Caco-2 (cell line): ENCODE results near the gene NSMF. TPM values are rescaled to one million over a fixed set of nuclear protein-coding genes. Genes with fewer than 3 reads are reported as not detected.

Source experiments
- BruUV-seq: library from RNA; stranded (reverse); fragments of 400-500 nt; replicated peaks from 2 replicates; lab custom pipeline; 2021; lab: Mats Ljungman, UMichigan
- CTCF ChIA-PET: fragments of 300-600 bp; sonication (Branson Sonifier 250); formaldehyde crosslinking; loops from one replicate; lab custom pipeline; 2022; ENCODE audit warnings: antibody characterized with exemption; lab: Charles Lee
- POLR2A ChIA-PET: fragments of 300-600 bp; sonication (Branson Sonifier 250); formaldehyde crosslinking; loops from one replicate; lab custom pipeline; 2022; ENCODE audit warnings: antibody characterized with exemption; lab: Charles Lee
- DNase-seq, 2 experiments: peaks; one replicate each; pipeline versions ENCODE4 v3.0.0 to v3.0.0-alpha.2; 2020 to 2022
- H3K27me3 ChIP-seq: replicated peaks from 2 replicates; pipeline ENCODE4 v1.6.0; 2011; ENCODE audit warnings: low read length; ENCODE audit not compliant: control insufficient read depth, insufficient read depth
- H3K36me3 ChIP-seq: 2 replicates; pipeline ENCODE4 v1.5.1; 2011; ENCODE audit warnings: low read length; ENCODE audit not compliant: control insufficient read depth, insufficient read depth
- H3K4me1 ChIP-seq: fragments of 250-450 bp; sonication (Bioruptor Pico); 2 replicates; pipeline ENCODE4 v1.5.1; 2020; ENCODE audit warnings: mild to moderate bottlenecking
- H3K4me3 ChIP-seq: 2 replicates; pipeline ENCODE4 v1.5.1; 2011; ENCODE audit warnings: low read depth, mild to moderate bottlenecking, control low read depth, low read length
- H3K9me3 ChIP-seq: fragments of 250-450 bp; sonication (Bioruptor Pico); 2 replicates; pipeline ENCODE4 v1.5.1; 2020; ENCODE audit warnings: mild to moderate bottlenecking, moderate library complexity
- H3K27ac Mint-ChIP-seq: one replicate; pipeline ENCODE4 v1.8.0; 2022; ENCODE audit warnings: mixed read lengths; ENCODE audit not compliant: unreplicated experiment
- H3K27me3 Mint-ChIP-seq: one replicate; pipeline ENCODE4 v1.8.0; 2022; ENCODE audit warnings: mixed read lengths; ENCODE audit not compliant: insufficient read depth, unreplicated experiment
- H3K36me3 Mint-ChIP-seq: one replicate; pipeline ENCODE4 v1.8.0; 2022; ENCODE audit warnings: mild to moderate bottlenecking, mixed read lengths; ENCODE audit not compliant: insufficient read depth, unreplicated experiment
- H3K4me1 Mint-ChIP-seq: one replicate; pipeline ENCODE4 v1.8.0; 2022; ENCODE audit warnings: low read depth, mixed read lengths; ENCODE audit not compliant: unreplicated experiment
- H3K4me3 Mint-ChIP-seq: one replicate; pipeline ENCODE4 v1.8.0; 2022; ENCODE audit warnings: mild to moderate bottlenecking, moderate library complexity, mixed read lengths; ENCODE audit not compliant: unreplicated experiment
- H3K9me3 Mint-ChIP-seq: one replicate; pipeline ENCODE4 v1.8.0; 2022; ENCODE audit warnings: mixed read lengths; ENCODE audit not compliant: unreplicated experiment
- intact Hi-C: fragments of 100-400 bp; cut with micrococcal nuclease; formaldehyde crosslinking; loops from one replicate; pipeline ENCODE4 v1.10.0; 2022; ENCODE audit not compliant: unreplicated experiment
- total RNA-seq: library from RNA; stranded (reverse); gene quantifications from 2 replicates; pipeline ENCODE4 v1.2.3, GENCODE V29; 2022
- TF ChIP-seq, protein P1 (sequence below), 2 experiments: fragments of 200-600 bp in 1 of 2; IDR thresholded peaks; 1 replicate in 1 of 2; 2 replicates in 1 of 2; pipeline versions ENCODE4 v1.5.1 to v1.8.0; 2011 to 2022; ENCODE audit warnings: antibody characterized with exemption in 1 of 2, control low read depth in 1 of 2, inconsistent platforms in 1 of 2, low read depth in 1 of 2, low read length in 1 of 2, mild to moderate bottlenecking in 1 of 2, moderate library complexity in 1 of 2; ENCODE audit not compliant: insufficient read depth in 1 of 2, severe bottlenecking in 1 of 2, unreplicated experiment in 1 of 2

NSMF gene
- total RNA-seq, 1 experiment from 2014 or later: 67.6 TPM

- CTCF ChIA-PET: no interaction called here
Observed at GRCh38 chr9:137480686-137481683, 21.9 kb upstream of the NSMF start.

DNA sequence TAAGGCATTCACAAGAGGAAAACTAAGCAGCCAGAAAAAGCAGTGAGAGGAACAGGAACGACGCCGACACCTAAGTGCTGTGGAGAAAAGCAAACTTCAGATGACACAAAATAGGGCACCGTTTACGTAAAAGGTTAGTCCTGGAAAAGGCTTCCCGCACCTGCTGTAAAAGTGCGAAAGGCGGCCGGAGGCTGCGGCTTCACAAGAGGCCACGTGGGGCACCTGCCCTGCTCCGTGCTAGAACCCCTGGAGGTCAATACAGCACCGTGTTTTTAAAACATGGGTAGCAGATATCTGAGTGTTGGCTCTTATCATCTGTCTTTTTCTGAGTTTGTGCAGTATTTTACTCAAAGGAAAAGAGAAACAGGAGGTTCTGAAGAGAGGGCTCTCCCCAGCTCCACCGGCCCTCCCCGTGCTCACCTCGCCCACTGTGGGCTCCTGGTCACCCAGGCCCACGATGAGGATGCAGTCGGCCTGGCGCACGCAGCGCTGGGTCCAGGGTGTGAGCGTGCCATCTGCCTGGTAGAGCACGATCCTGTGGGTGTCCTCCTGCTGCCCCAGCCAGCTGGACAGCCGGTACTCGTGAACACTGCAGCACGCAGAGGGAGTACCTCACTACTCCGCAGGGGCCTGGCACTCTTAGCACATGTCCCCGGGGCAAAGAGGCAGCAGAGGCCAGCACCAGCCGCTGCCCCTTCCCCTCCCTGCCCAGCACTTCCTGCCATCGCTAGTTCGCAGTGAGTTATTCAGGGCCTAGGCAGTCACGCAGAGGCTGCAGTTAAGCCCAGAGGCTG is 21.0 kb upstream of the NSMF start:
- no peak for DNase-seq
- Mint-ChIP-seq H3K9me3 (peaks cover 13% of the 10 kb centered on the region), H3K4me3 (no peak overlapping the region), H3K27me3 (no peaks in the 10 kb centered on the region), H3K4me1 (peaks cover 7% of the 10 kb centered on the region), H3K27ac (no peak overlapping the region), H3K36me3 (peaks cover 4% of the 10 kb centered on the region)
- Histone ChIP-seq H3K36me3 (no peaks in the 10 kb centered on the region), H3K27me3 (no peaks in the 10 kb centered on the region), H3K4me1 (peaks cover 11% of the 10 kb centered on the region; the same call in 1 of the 2 replicates), H3K9me3 (peaks cover 10% of the 10 kb centered on the region), H3K4me3 (no peak overlapping the region)
- ChIA-PET CTCF (no interaction called here), POLR2A (interaction anchor here (0.6 kb wide), 1 partner anchor 394 kb away, joined by 3 read pairs; no protein-coding TSS in a partner anchor)
- BruUV-seq: no TSS peak
- intact Hi-C loops: no loop called here
- TF ChIP-seq, protein P1, sequence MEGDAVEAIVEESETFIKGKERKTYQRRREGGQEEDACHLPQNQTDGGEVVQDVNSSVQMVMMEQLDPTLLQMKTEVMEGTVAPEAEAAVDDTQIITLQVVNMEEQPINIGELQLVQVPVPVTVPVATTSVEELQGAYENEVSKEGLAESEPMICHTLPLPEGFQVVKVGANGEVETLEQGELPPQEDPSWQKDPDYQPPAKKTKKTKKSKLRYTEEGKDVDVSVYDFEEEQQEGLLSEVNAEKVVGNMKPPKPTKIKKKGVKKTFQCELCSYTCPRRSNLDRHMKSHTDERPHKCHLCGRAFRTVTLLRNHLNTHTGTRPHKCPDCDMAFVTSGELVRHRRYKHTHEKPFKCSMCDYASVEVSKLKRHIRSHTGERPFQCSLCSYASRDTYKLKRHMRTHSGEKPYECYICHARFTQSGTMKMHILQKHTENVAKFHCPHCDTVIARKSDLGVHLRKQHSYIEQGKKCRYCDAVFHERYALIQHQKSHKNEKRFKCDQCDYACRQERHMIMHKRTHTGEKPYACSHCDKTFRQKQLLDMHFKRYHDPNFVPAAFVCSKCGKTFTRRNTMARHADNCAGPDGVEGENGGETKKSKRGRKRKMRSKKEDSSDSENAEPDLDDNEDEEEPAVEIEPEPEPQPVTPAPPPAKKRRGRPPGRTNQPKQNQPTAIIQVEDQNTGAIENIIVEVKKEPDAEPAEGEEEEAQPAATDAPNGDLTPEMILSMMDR (IDR thresholded peaks at IDR 0.05; ENCODE audit: insufficient read depth in 1 of 2, low read depth in 1 of 2, low read length in 1 of 2, severe bottlenecking in 1 of 2, unreplicated experiment in 1 of 2): no peak

More at GRCh38 chr9:137480686-137481683, 21.9 kb upstream of the NSMF start:
- Histone ChIP-seq H3K27me3 (no peaks in the 10 kb centered on the region), H3K36me3 (no peaks in the 10 kb centered on the region), H3K4me1 (peaks cover 11% of the 10 kb centered on the region; the same call in 1 of the 2 replicates), H3K4me3 (no peak overlapping the region), H3K9me3 (peaks cover 3% of the 10 kb centered on the region; the same call in 1 of the 2 replicates)
- DNase-seq: no peak
- no TSS peak for BruUV-seq
- POLR2A ChIA-PET: no interaction called here
- no peak overlapping the region for H3K4me3 Mint-ChIP-seq
- peaks cover 7% of the 10 kb centered on the region for H3K9me3 Mint-ChIP-seq
- no peak overlapping the region for H3K27ac Mint-ChIP-seq
- TF ChIP-seq, protein P1 (IDR thresholded peaks at IDR 0.05; ENCODE audit: insufficient read depth in 1 of 2, low read depth in 1 of 2, low read length in 1 of 2, severe bottlenecking in 1 of 2, unreplicated experiment in 1 of 2): no peak
- no peaks in the 10 kb centered on the region for H3K27me3 Mint-ChIP-seq
- H3K4me1 Mint-ChIP-seq: peaks cover 7% of the 10 kb centered on the region
- peaks cover 4% of the 10 kb centered on the region for H3K36me3 Mint-ChIP-seq
- intact Hi-C loops: no loop called here
